ENCODE data around the gene IFNAR1.

IFNAR1 gene
- long read RNA-seq, full-length matches to known transcripts = 64 of 113 reads
- long read RNA-seq, partial matches to known transcripts = 9 of 113 reads
- long read RNA-seq, other reads (novel, unspliced or antisense) = 40 of 113 reads

DNA sequence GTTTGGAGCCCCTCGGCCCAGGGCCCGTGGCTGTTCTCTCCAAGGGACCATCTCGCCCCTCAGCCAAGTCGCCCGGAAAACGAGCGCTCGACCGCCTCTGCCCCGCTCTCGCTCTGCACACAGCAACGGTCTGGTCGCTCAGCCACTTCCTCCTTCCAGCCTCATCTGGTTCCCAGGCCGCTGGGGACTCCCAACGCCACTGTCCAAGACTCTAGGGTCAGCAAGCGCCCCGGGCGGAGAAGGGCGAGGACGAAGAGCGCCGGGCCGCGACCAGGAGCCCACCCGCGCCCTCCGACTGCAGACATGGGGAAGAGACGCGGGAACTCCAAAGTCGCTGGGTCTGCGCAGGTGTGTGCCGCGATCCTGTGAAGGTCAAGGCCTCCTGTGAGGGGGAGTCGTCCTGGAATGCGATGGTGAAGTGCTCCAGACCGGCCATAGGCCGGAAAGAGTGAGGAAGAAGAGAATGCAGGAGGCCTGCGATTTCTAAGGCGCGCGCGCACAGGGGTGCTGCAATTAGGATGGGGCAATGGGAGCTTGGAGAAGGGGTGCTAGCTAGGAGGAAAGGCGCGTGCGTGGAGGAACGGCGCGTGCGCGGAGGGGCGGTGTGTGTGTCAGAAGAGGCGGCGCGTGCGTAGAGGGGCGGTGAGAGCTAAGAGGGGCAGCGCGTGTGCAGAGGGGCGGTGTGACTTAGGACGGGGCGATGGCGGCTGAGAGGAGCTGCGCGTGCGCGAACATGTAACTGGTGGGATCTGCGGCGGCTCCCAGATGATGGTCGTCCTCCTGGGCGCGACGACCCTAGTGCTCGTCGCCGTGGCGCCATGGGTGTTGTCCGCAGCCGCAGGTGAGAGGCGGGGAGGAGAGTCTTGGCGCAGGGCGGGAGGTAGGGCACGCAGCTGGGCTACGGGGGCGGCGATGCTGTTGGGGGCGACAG, at the start of gene IFNAR1:
TSS of gene IFNAR1 (plus strand) at position 680 of the 931 bp plus-strand sequence. CDS start at position 766, 86 bp downstream.
- TF ChIP-seq REST (IDR thresholded peaks at IDR 0.05; ENCODE audit: insufficient replicate concordance, low read depth) (peak; percentile 55), SPI1 (IDR thresholded peaks at IDR 0.05; ENCODE audit: borderline replicate concordance, low read depth) (peak; percentile 94), POLR2AphosphoS5 (IDR thresholded peaks at IDR 0.05; ENCODE audit: low read depth) (peak; percentile 92), GABPA (IDR thresholded peaks at IDR 0.05; ENCODE audit: low read depth) (peak; percentile 28; the same call in 1 of the 2 replicates), CTCF (IDR thresholded peaks at IDR 0.05; ENCODE audit: insufficient read depth, low read length) (no peak)
- DNase-seq (ENCODE audit: low read depth in 1 of 2, low spot score in 1 of 2) = peak; percentile 95 to 99
- Histone ChIP-seq H3K27ac (replicated peaks) (peak within 1 kb of the TSS; percentile 95), H3K27me3 (ENCODE audit: insufficient read depth, poor library complexity, severe bottlenecking) (no peaks in the 10 kb centered on the region), H3K4me3 (replicated peaks; ENCODE audit: insufficient read depth, low read length) (peak within 1 kb of the TSS; percentile 95)

GRCh38 chr21:33278721-33279120, 46.0 kb upstream of the IFNAR1 start:
- no peak for DNase-seq (ENCODE audit: low read depth in 1 of 2, low spot score in 1 of 2)
- TF ChIP-seq GABPA (IDR thresholded peaks at IDR 0.05; ENCODE audit: low read depth) = no peak
- TF ChIP-seq CTCF (IDR thresholded peaks at IDR 0.05; ENCODE audit: insufficient read depth, low read length) = no peak
- no peak for TF ChIP-seq SPI1 (IDR thresholded peaks at IDR 0.05; ENCODE audit: borderline replicate concordance, low read depth)
- no peak for TF ChIP-seq REST (IDR thresholded peaks at IDR 0.05; ENCODE audit: insufficient replicate concordance, low read depth)
- no peak for TF ChIP-seq POLR2AphosphoS5 (IDR thresholded peaks at IDR 0.05; ENCODE audit: low read depth)
- Histone ChIP-seq H3K27ac (replicated peaks) (no peak overlapping the region), H3K4me3 (replicated peaks; ENCODE audit: insufficient read depth, low read length) (no peak overlapping the region), H3K27me3 (ENCODE audit: insufficient read depth, poor library complexity, severe bottlenecking) (no peaks in the 10 kb centered on the region)

DNA sequence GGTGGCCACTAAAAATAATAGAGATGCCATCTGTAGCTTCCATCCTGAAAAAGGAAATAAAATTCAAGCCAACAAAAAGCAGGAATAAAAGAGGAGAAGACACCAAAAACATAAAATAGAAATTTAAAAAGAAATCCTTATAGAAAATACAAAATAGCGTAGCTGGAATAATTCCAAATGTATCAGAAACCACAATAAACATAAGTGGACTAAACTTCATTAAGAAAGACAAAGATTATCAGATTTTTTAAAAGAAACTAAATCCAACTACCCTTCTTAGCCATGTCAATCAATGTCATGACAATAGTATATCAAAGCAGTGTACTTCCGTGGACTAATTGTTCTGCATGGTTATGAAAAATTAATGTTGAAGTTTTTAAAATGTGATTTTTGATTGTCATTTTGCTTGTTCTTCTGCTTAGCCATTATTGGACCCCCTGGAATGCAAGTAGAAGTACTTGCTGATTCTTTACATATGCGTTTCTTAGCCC, 45.4 kb upstream of the IFNAR1 start:
- Histone ChIP-seq H3K27ac (replicated peaks) (no peak overlapping the region), H3K27me3 (ENCODE audit: insufficient read depth, poor library complexity, severe bottlenecking) (no peaks in the 10 kb centered on the region), H3K4me3 (replicated peaks; ENCODE audit: insufficient read depth, low read length) (no peak overlapping the region)
- DNase-seq (ENCODE audit: low read depth in 1 of 2, low spot score in 1 of 2) = no peak
- no peak for TF ChIP-seq CTCF (IDR thresholded peaks at IDR 0.05; ENCODE audit: insufficient read depth, low read length)
- no peak for TF ChIP-seq GABPA (IDR thresholded peaks at IDR 0.05; ENCODE audit: low read depth)
- TF ChIP-seq POLR2AphosphoS5 (IDR thresholded peaks at IDR 0.05; ENCODE audit: low read depth) = no peak
- no peak for TF ChIP-seq REST (IDR thresholded peaks at IDR 0.05; ENCODE audit: insufficient replicate concordance, low read depth)
- no peak for TF ChIP-seq SPI1 (IDR thresholded peaks at IDR 0.05; ENCODE audit: borderline replicate concordance, low read depth)

Data from HL-60 (cell line).